Endodermal cell (in vitro differentiated cells): ENCODE data around the gene CACNA1H. TPM values are rescaled to one million over a fixed set of nuclear protein-coding genes. Genes with fewer than 3 reads are reported as not detected.

Experiments used
- DNase-seq: peaks from one replicate; pipeline ENCODE4 v3.0.0-alpha.2; 2017
- H3K27ac ChIP-seq: 2 replicates; pipeline ENCODE4 v1.5.1; 2013; ENCODE audit warnings: mild to moderate bottlenecking, low read depth, low read length, moderate library complexity
- H3K27me3 ChIP-seq: 2 replicates; pipeline ENCODE4 v1.6.1; 2013; ENCODE audit warnings: mild to moderate bottlenecking, low read length, moderate library complexity; ENCODE audit not compliant: insufficient read depth, control insufficient read depth, poor library complexity, severe bottlenecking
- H3K36me3 ChIP-seq: 2 replicates; pipeline ENCODE4 v1.7.0; 2013; ENCODE audit warnings: mild to moderate bottlenecking, low read length, moderate library complexity; ENCODE audit not compliant: control insufficient read depth, insufficient read depth
- H3K4me1 ChIP-seq: one replicate; pipeline ENCODE4 v1.7.0; 2013; ENCODE audit warnings: low read length; ENCODE audit not compliant: control insufficient read depth, insufficient read depth
- H3K4me3 ChIP-seq: 2 replicates; pipeline ENCODE4 v1.5.1; 2013; ENCODE audit warnings: mild to moderate bottlenecking, low read length, moderate library complexity
- H3K9ac ChIP-seq: 2 replicates; pipeline ENCODE4 v1.6.1; 2013; ENCODE audit warnings: mild to moderate bottlenecking, low read length, moderate library complexity; ENCODE audit not compliant: poor library complexity, severe bottlenecking; ENCODE audit errors: extremely low read depth
- H3K9me3 ChIP-seq: 2 replicates; pipeline ENCODE4 v1.6.1; 2013; ENCODE audit warnings: mild to moderate bottlenecking, low read length, moderate library complexity; ENCODE audit not compliant: control insufficient read depth
- H3K27ac Mint-ChIP-seq: 2 replicates; pipeline ENCODE4 v1.8.0; 2020; ENCODE audit warnings: mixed read lengths
- H3K27me3 Mint-ChIP-seq: 2 replicates; pipeline ENCODE4 v1.8.0; 2021; ENCODE audit warnings: mild to moderate bottlenecking, mixed read lengths; ENCODE audit not compliant: insufficient read depth
- H3K36me3 Mint-ChIP-seq: 2 replicates; pipeline ENCODE4 v1.8.0; 2020; ENCODE audit warnings: low read depth, mixed read lengths
- H3K4me1 Mint-ChIP-seq: 2 replicates; pipeline ENCODE4 v1.8.0; 2020; ENCODE audit warnings: mixed read lengths
- H3K4me3 Mint-ChIP-seq: 2 replicates; pipeline ENCODE4 v1.8.0; 2020; ENCODE audit warnings: mild to moderate bottlenecking, moderate library complexity, mixed read lengths
- H3K9me3 Mint-ChIP-seq: 2 replicates; pipeline ENCODE4 v1.8.0; 2020; ENCODE audit warnings: mild to moderate bottlenecking, mixed read lengths
- CTCF ChIP-seq: fragments of 200-600 bp; sonication (generic); conservative IDR thresholded peaks from 2 replicates; pipeline ENCODE4 v1.5.0; 2021; ENCODE audit warnings: antibody characterized with exemption, mild to moderate bottlenecking
- whole genome bisulfite sequencing, 2 experiments: methylation state at CpG; one replicate each; pipeline versions ENCODE4 v1.1.5 to v1.1.7; 2013; ENCODE audit warnings: missing lambda C conversion rate in 2 of 2, mixed read lengths in 1 of 2; ENCODE audit not compliant: insufficient coverage in 1 of 2, insufficient read length in 1 of 2; 5-methylcytosine and 5-hydroxymethylcytosine counted together
- total RNA-seq, 2 donors: library from RNA; stranded (reverse); fragmentation: NEBNext Ultra II Directional in 1 of 2; extraction: Animal tissue kit (Norgen Biotek cat#: 25700) in 1 of 2; gene quantifications; 2 replicates in 1 of 2; 3 replicates in 1 of 2; pipeline ENCODE4 v1.2.1, GENCODE V29; 2021

CACNA1H gene
- total RNA-seq, 2 donors from 2014 or later, result 31.6 to 45.0 TPM

GRCh38 chr16:1106659-1107058 lies 46.2 kb upstream of the CACNA1H start:
- no peak overlapping the region for H3K27ac Mint-ChIP-seq
- H3K4me1 Mint-ChIP-seq, result peaks cover 2% of the 10 kb centered on the region
- H3K36me3 ChIP-seq, result no peaks in the 10 kb centered on the region
- peaks cover 20% of the 10 kb centered on the region for H3K27me3 Mint-ChIP-seq
- TF ChIP-seq CTCF, result no peak
- H3K4me1 ChIP-seq, result peaks cover 4% of the 10 kb centered on the region
- no peak for DNase-seq
- H3K36me3 Mint-ChIP-seq, result no peaks in the 10 kb centered on the region
- H3K27me3 ChIP-seq, result peaks cover 4% of the 10 kb centered on the region
- H3K9ac ChIP-seq, result no peak overlapping the region
- H3K9me3 ChIP-seq, result no peaks in the 10 kb centered on the region
- no peak overlapping the region for H3K27ac ChIP-seq
- 92 to 94% methylated on average over 5 to 16 of the region's 16 CpGs for WGBS, 2 experiments
- H3K4me3 Mint-ChIP-seq, result no peak overlapping the region
- no peaks in the 10 kb centered on the region for H3K9me3 Mint-ChIP-seq
- no peak overlapping the region for H3K4me3 ChIP-seq

GRCh38 chr16:1107141-1107540 lies 45.8 kb upstream of the CACNA1H start:
- Histone ChIP-seq H3K36me3 (no peaks in the 10 kb centered on the region), H3K27me3 (peaks cover 4% of the 10 kb centered on the region), H3K4me3 (no peak overlapping the region), H3K9ac (no peak overlapping the region), H3K9me3 (no peaks in the 10 kb centered on the region), H3K4me1 (peaks cover 4% of the 10 kb centered on the region), H3K27ac (no peak overlapping the region)
- no peak overlapping the region for H3K27ac Mint-ChIP-seq
- WGBS, 2 experiments, result 83 to 87% methylated on average over 19 to 22 of the region's 22 CpGs
- no peaks in the 10 kb centered on the region for H3K36me3 Mint-ChIP-seq
- H3K4me1 Mint-ChIP-seq, result peaks cover 2% of the 10 kb centered on the region
- peaks cover 21% of the 10 kb centered on the region for H3K27me3 Mint-ChIP-seq
- no peak for DNase-seq
- TF ChIP-seq CTCF, result no peak
- no peak overlapping the region for H3K4me3 Mint-ChIP-seq
- no peaks in the 10 kb centered on the region for H3K9me3 Mint-ChIP-seq

- Mint-ChIP-seq H3K27me3 (peaks cover 26% of the 10 kb centered on the region), H3K27ac (no peak overlapping the region)
These were observed 45.2 kb upstream of the CACNA1H start for GRCh38 chr16:1107731-1108130.

More at GRCh38 chr16:1107731-1108130, 45.2 kb upstream of the CACNA1H start:
- no peak overlapping the region for H3K4me3 ChIP-seq
- no peaks in the 10 kb centered on the region for H3K36me3 ChIP-seq
- peaks cover 4% of the 10 kb centered on the region for H3K27me3 ChIP-seq
- 91 to 94% methylated on average over 4 to 12 of the region's 12 CpGs for WGBS, 2 experiments
- no peak overlapping the region for H3K27ac ChIP-seq
- no peaks in the 10 kb centered on the region for H3K9me3 ChIP-seq
- DNase-seq, result no peak
- TF ChIP-seq CTCF, result no peak
- Mint-ChIP-seq H3K36me3 (no peaks in the 10 kb centered on the region), H3K4me3 (no peak overlapping the region), H3K9me3 (no peaks in the 10 kb centered on the region), H3K4me1 (peaks cover 2% of the 10 kb centered on the region)
- H3K9ac ChIP-seq, result no peak overlapping the region
- H3K4me1 ChIP-seq, result peaks cover 4% of the 10 kb centered on the region
